MM.1S (cell line): ENCODE measurements around the gene ZNF282.

Experiments
- DNase-seq: peaks from one replicate; pipeline ENCODE4 v3.0.0-alpha.2; 2015
- H2AFZ ChIP-seq: fragments of 300-600 bp; sonication (generic); 2 replicates; pipeline ENCODE4 v1.6.0; 2016; ENCODE audit warnings: antibody characterized with exemption, low read length
- H3F3A ChIP-seq: fragments of 300-600 bp; sonication (generic); 2 replicates; pipeline ENCODE4 v1.6.1; 2016; ENCODE audit warnings: mild to moderate bottlenecking, antibody characterized with exemption, low read length, moderate library complexity, mixed read lengths; ENCODE audit not compliant: insufficient read depth
- H3K27ac ChIP-seq: fragments of 300-600 bp; sonication (generic); 2 replicates; pipeline ENCODE4 v1.5.1; 2016; ENCODE audit warnings: mild to moderate bottlenecking, low read length
- H3K27me3 ChIP-seq: fragments of 300-600 bp; sonication (generic); replicated peaks from 2 replicates; pipeline ENCODE4 v1.6.0; 2016; ENCODE audit warnings: low read length; ENCODE audit not compliant: insufficient read depth
- H3K36me3 ChIP-seq: fragments of 300-600 bp; sonication (generic); replicated peaks from 2 replicates; pipeline ENCODE4 v1.6.1; 2016; ENCODE audit warnings: mild to moderate bottlenecking, low read length, mixed read lengths; ENCODE audit not compliant: insufficient read depth
- H3K4me1 ChIP-seq: fragments of 300-600 bp; sonication (generic); 2 replicates; pipeline ENCODE4 v1.6.1; 2016; ENCODE audit warnings: low read length, mixed read lengths
- H3K4me2 ChIP-seq: fragments of 300-600 bp; sonication (generic); 2 replicates; pipeline ENCODE4 v1.6.0; 2016; ENCODE audit warnings: low read depth, low read length
- H3K4me3 ChIP-seq: fragments of 300-600 bp; sonication (generic); 2 replicates; pipeline ENCODE4 v1.5.1; 2016; ENCODE audit warnings: low read length, mixed read lengths
- H3K79me2 ChIP-seq: fragments of 300-600 bp; sonication (generic); 2 replicates; pipeline ENCODE4 v1.6.1; 2016; ENCODE audit warnings: mixed run types, low read length, mixed read lengths
- H3K9ac ChIP-seq: fragments of 300-600 bp; sonication (generic); 2 replicates; pipeline ENCODE4 v1.6.1; 2016; ENCODE audit warnings: low read length, mixed read lengths
- H3K9me2 ChIP-seq: fragments of 300-600 bp; sonication (generic); replicated peaks from 2 replicates; pipeline ENCODE4 v1.6.1; 2016; ENCODE audit warnings: mild to moderate bottlenecking, low read length, mixed read lengths; ENCODE audit not compliant: insufficient read depth
- H3K9me3 ChIP-seq: fragments of 300-600 bp; sonication (generic); replicated peaks from 2 replicates; pipeline ENCODE4 v1.6.1; 2016; ENCODE audit warnings: mild to moderate bottlenecking, low read length, mixed read lengths; ENCODE audit not compliant: insufficient read depth
- H4K20me1 ChIP-seq: fragments of 300-600 bp; sonication (generic); 2 replicates; pipeline ENCODE4 v1.6.1; 2016; ENCODE audit warnings: mild to moderate bottlenecking, low read length, moderate library complexity, mixed read lengths; ENCODE audit not compliant: insufficient read depth
- CTCF ChIP-seq: fragments of 300-600 bp; sonication (generic); IDR thresholded peaks from 2 replicates; pipeline ENCODE4 v1.5.1; 2016; ENCODE audit warnings: antibody characterized with exemption, low read length, mixed read lengths
- EZH2 ChIP-seq: fragments of 300-600 bp; sonication (generic); optimal IDR thresholded peaks from 2 replicates; pipeline ENCODE3; 2017; ENCODE audit warnings: low read depth, mild to moderate bottlenecking, antibody characterized with exemption, low read length, mixed read lengths
- EZH2phosphoT487 ChIP-seq: fragments of 300-600 bp; sonication (generic); IDR thresholded peaks from 2 replicates; pipeline ENCODE4 v1.6.1; 2018; ENCODE audit warnings: antibody characterized with exemption, low read length

Gene ZNF282

GRCh38 chr7:149202831-149203231, 7.5 kb downstream of the ZNF282 start:
- H3K27me3 ChIP-seq = no peaks in the 10 kb centered on the region
- no peaks in the 10 kb centered on the region; the same call in 1 of the 2 replicates for H4K20me1 ChIP-seq
- H3K27ac ChIP-seq = no peak overlapping the region
- H3K4me1 ChIP-seq = no peaks in the 10 kb centered on the region
- H2AFZ ChIP-seq = no peak overlapping the region
- no peaks in the 10 kb centered on the region for H3K9me3 ChIP-seq
- peaks cover 33% of the 10 kb centered on the region for H3K36me3 ChIP-seq
- DNase-seq = no peak
- H3K4me3 ChIP-seq = no peak overlapping the region
- no peak overlapping the region for H3K9ac ChIP-seq
- TF ChIP-seq CTCF (no peak), EZH2phosphoT487 (no peak), EZH2 (no peak)
- H3K79me2 ChIP-seq = peaks cover 59% of the 10 kb centered on the region
- H3K9me2 ChIP-seq = no peaks in the 10 kb centered on the region
- H3K4me2 ChIP-seq = no peak overlapping the region
- no peaks in the 10 kb centered on the region for H3F3A ChIP-seq

GRCh38 chr7:149205690-149206381, 10.5 kb downstream of the ZNF282 start:
- no peak overlapping the region for H3K27ac ChIP-seq
- DNase-seq = no peak

GRCh38 chr7:149207324-149208035, 12.1 kb downstream of the ZNF282 start:
- Histone ChIP-seq H2AFZ (no peak overlapping the region), H3K9me3 (no peaks in the 10 kb centered on the region)

More at GRCh38 chr7:149205690-149206381, 10.5 kb downstream of the ZNF282 start:
- Histone ChIP-seq H3K36me3 (peaks cover 29% of the 10 kb centered on the region), H4K20me1 (no peaks in the 10 kb centered on the region; the same call in 1 of the 2 replicates), H3K27me3 (no peaks in the 10 kb centered on the region), H3K79me2 (peaks cover 32% of the 10 kb centered on the region), H3K9me3 (no peaks in the 10 kb centered on the region), H3K4me1 (no peaks in the 10 kb centered on the region), H3K4me3 (no peak overlapping the region), H3K9me2 (no peaks in the 10 kb centered on the region), H3K4me2 (no peak overlapping the region), H2AFZ (no peak overlapping the region), H3K9ac (no peak overlapping the region), H3F3A (no peaks in the 10 kb centered on the region)
- no peak for TF ChIP-seq EZH2
- TF ChIP-seq CTCF = no peak
- no peak for TF ChIP-seq EZH2phosphoT487

More at GRCh38 chr7:149207324-149208035, 12.1 kb downstream of the ZNF282 start:
- no peak overlapping the region for H3K9ac ChIP-seq
- no peaks in the 10 kb centered on the region for H3K27me3 ChIP-seq
- peaks cover 25% of the 10 kb centered on the region for H3K36me3 ChIP-seq
- no peaks in the 10 kb centered on the region for H3K9me2 ChIP-seq
- H3K79me2 ChIP-seq = peaks cover 22% of the 10 kb centered on the region
- no peak for TF ChIP-seq EZH2
- no peak for TF ChIP-seq CTCF
- TF ChIP-seq EZH2phosphoT487 = no peak
- H3K4me3 ChIP-seq = no peak overlapping the region
- no peak for DNase-seq
- H4K20me1 ChIP-seq = no peaks in the 10 kb centered on the region
- H3F3A ChIP-seq = no peaks in the 10 kb centered on the region
- no peak overlapping the region for H3K4me2 ChIP-seq
- H3K4me1 ChIP-seq = no peaks in the 10 kb centered on the region
- H3K27ac ChIP-seq = no peak overlapping the region
